ENCODE data around the gene SDHA.

GRCh38 chr5:187617-188451 lies 30.3 kb upstream of the SDHA start:
- TF ChIP-seq CTCF (IDR thresholded peaks at IDR 0.05) = no peak
- no peak for TF ChIP-seq POLR2A (IDR thresholded peaks at IDR 0.05)
